Left renal cortex interstitium (tissue), 4 donors: ENCODE measurements around the gene ACER1. TPM values are rescaled to one million over a fixed set of nuclear protein-coding genes. Genes with fewer than 3 reads are reported as not detected.
"Not testable (repeated sequence)": the region's sequence is repeated elsewhere in the genome, so short reads cannot be mapped to it uniquely, and the experiment has no call there.

Experiments
- DNase-seq, 4 donors: peaks; one replicate each; pipeline ENCODE4 v3.0.0-alpha.2; 2013; ENCODE audit warnings: low read depth in 4 of 4, low spot score in 2 of 4, missing footprints in 1 of 4
- polyA plus RNA-seq, 4 donors: library from polyadenylated mRNA; unstranded; fragments of 120-200 nt; gene quantifications; one replicate each; pipeline ENCODE4 v1.2.1, GENCODE V29; 2013; ENCODE audit not compliant: insufficient read length in 4 of 4

The ACER1 gene
- polyA plus RNA-seq, 4 donors = 0.10 to 0.24 (median 0.13) TPM; not detected in 1

- DNase-seq = no peak
Observed at GRCh38 chr19:6297202-6297601, 36.2 kb downstream of the ACER1 start.

- DNase-seq = no peak
Observed at GRCh38 chr19:6292006-6292405, 41.4 kb downstream of the ACER1 start.

- DNase-seq = no peak
Observed at GRCh38 chr19:6288737-6289136, 44.7 kb downstream of the ACER1 start.

GRCh38 chr19:6287269-6287885, 46.0 kb downstream of the ACER1 start:
- DNase-seq = no peak

GRCh38 chr19:6286676-6287075, 46.7 kb downstream of the ACER1 start:
- DNase-seq = no peak

GRCh38 chr19:6282393-6282792, 51.0 kb downstream of the ACER1 start:
- DNase-seq = not testable (repeated sequence)

- DNase-seq = peak in 3 of 4 donors; percentile 83 to 92 (median 91)
Observed at GRCh38 chr19:6279931-6280591, 53.4 kb downstream of the ACER1 start, which contains the start of gene MLLT1. Gene MLLT1 (minus strand): TSS chr19:6279975. CDS start chr19:6279784, 191 bp downstream.

GRCh38 chr19:6279620-6279930, 53.8 kb downstream of the ACER1 start:
- DNase-seq = no peak

GRCh38 chr19:6278740-6279619, 54.4 kb downstream of the ACER1 start:
- no peak for DNase-seq

- DNase-seq = no peak
Observed at GRCh38 chr19:6278051-6278450, 55.4 kb downstream of the ACER1 start.

- no peak for DNase-seq
Observed at GRCh38 chr19:6276447-6276846, 57.0 kb downstream of the ACER1 start.

- DNase-seq = no peak
Observed at GRCh38 chr19:6275170-6275744, 58.2 kb downstream of the ACER1 start.

GRCh38 chr19:6274756-6275155, 58.7 kb downstream of the ACER1 start:
- no peak for DNase-seq

- no peak for DNase-seq
Observed at GRCh38 chr19:6273701-6274601, 59.5 kb downstream of the ACER1 start.

GRCh38 chr19:6272913-6273600, 60.4 kb downstream of the ACER1 start:
- no peak for DNase-seq

GRCh38 chr19:6272411-6272791, 61.0 kb downstream of the ACER1 start:
- no peak for DNase-seq

- DNase-seq = no peak
Observed at GRCh38 chr19:6271721-6272410, 61.5 kb downstream of the ACER1 start.

- DNase-seq = no peak
Observed at GRCh38 chr19:6271251-6271650, 62.2 kb downstream of the ACER1 start.

- DNase-seq = no peak
Observed at GRCh38 chr19:6270822-6271221, 62.6 kb downstream of the ACER1 start.
